ENCODE measurements around the gene RLN3.
"Not testable (repeated sequence)": the region's sequence is repeated elsewhere in the genome, so short reads cannot be mapped to it uniquely, and the experiment has no call there.

DNA sequence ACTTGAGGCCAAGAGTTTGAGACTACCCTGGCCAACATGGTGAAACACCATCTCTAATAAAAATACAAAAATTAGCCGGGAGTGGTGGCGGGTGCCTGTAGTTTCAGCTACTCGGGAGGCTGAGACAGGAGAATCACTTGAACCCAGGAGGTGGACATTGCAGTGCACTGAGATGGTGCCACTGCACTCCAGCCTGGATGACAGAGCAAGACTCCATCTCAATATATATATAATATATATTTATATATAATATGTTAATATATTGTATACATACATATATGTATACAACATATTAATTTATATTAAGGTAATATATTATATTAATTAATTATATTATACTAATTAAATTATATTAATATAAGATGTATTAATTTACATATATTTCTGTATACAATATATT lies 8.2 kb upstream of the RLN3 start:
- TF ChIP-seq, protein P1, sequence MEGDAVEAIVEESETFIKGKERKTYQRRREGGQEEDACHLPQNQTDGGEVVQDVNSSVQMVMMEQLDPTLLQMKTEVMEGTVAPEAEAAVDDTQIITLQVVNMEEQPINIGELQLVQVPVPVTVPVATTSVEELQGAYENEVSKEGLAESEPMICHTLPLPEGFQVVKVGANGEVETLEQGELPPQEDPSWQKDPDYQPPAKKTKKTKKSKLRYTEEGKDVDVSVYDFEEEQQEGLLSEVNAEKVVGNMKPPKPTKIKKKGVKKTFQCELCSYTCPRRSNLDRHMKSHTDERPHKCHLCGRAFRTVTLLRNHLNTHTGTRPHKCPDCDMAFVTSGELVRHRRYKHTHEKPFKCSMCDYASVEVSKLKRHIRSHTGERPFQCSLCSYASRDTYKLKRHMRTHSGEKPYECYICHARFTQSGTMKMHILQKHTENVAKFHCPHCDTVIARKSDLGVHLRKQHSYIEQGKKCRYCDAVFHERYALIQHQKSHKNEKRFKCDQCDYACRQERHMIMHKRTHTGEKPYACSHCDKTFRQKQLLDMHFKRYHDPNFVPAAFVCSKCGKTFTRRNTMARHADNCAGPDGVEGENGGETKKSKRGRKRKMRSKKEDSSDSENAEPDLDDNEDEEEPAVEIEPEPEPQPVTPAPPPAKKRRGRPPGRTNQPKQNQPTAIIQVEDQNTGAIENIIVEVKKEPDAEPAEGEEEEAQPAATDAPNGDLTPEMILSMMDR (IDR thresholded peaks at IDR 0.05), result not testable (repeated sequence)
- TF ChIP-seq POLR2AphosphoS5, POLR2A (IDR thresholded peaks at IDR 0.05): not testable (repeated sequence)
